ENCODE data around the gene CACNA1G. TPM values are rescaled to one million over a fixed set of nuclear protein-coding genes. Genes with fewer than 3 reads are reported as not detected.

Gene CACNA1G
- total RNA-seq, 1 donor: under 0.01 TPM

GRCh38 chr17:50558941-50559614 lies 1.4 kb upstream of the CACNA1G start:
- no peak for DNase-seq (ENCODE audit: insufficient read length, low spot score, missing footprints)
- Histone ChIP-seq H2AFZ (ENCODE audit: low read length) (no peak overlapping the region), H3K4me1 (ENCODE audit: insufficient read depth, low read length) (peaks cover 13% of the 10 kb centered on the region), H3K27me3 (ENCODE audit: insufficient read depth, low read length) (peaks cover 52% of the 10 kb centered on the region), H3K4me2 (ENCODE audit: insufficient read depth, low read length) (peak overlapping the region; percentile 81), H3K9me3 (ENCODE audit: low read depth, low read length) (no peaks in the 10 kb centered on the region), H3K36me3 (ENCODE audit: insufficient read depth, low read length) (peaks cover 5% of the 10 kb centered on the region), H3K79me2 (ENCODE audit: insufficient read depth, low read length) (no peaks in the 10 kb centered on the region), H3K4me3 (ENCODE audit: insufficient read depth, low read length) (peak overlapping the region; percentile 67), H4K20me1 (ENCODE audit: insufficient read depth, low read length) (peaks cover 9% of the 10 kb centered on the region), H3K27ac (ENCODE audit: low read depth, low read length) (no peak overlapping the region)
- TF ChIP-seq CTCF (IDR thresholded peaks at IDR 0.05; ENCODE audit: extremely low read depth, low read depth, low read length): no peak

- Histone ChIP-seq H3K27ac (ENCODE audit: low read depth, low read length) (no peak overlapping the region), H3K27me3 (ENCODE audit: insufficient read depth, low read length) (peaks cover 52% of the 10 kb centered on the region), H3K9me3 (ENCODE audit: low read depth, low read length) (no peaks in the 10 kb centered on the region), H3K36me3 (ENCODE audit: insufficient read depth, low read length) (peaks cover 5% of the 10 kb centered on the region), H3K79me2 (ENCODE audit: insufficient read depth, low read length) (no peaks in the 10 kb centered on the region), H4K20me1 (ENCODE audit: insufficient read depth, low read length) (peaks cover 4% of the 10 kb centered on the region), H3K4me1 (ENCODE audit: insufficient read depth, low read length) (peaks cover 18% of the 10 kb centered on the region), H3K4me3 (ENCODE audit: insufficient read depth, low read length) (peak overlapping the region; percentile 67), H3K4me2 (ENCODE audit: insufficient read depth, low read length) (peak overlapping the region; percentile 81), H2AFZ (ENCODE audit: low read length) (no peak overlapping the region)
- DNase-seq (ENCODE audit: insufficient read length, low spot score, missing footprints): peak; percentile 97
- TF ChIP-seq CTCF (IDR thresholded peaks at IDR 0.05; ENCODE audit: extremely low read depth, low read depth, low read length): no peak
Measured at GRCh38 chr17:50559674-50560184, 786 bp upstream of the CACNA1G start.

GRCh38 chr17:50560931-50561745 lies 623 bp downstream of the CACNA1G start:
- Histone ChIP-seq H3K79me2 (ENCODE audit: insufficient read depth, low read length) (no peaks in the 10 kb centered on the region), H3K27ac (ENCODE audit: low read depth, low read length) (no peak overlapping the region), H3K4me1 (ENCODE audit: insufficient read depth, low read length) (peaks cover 19% of the 10 kb centered on the region), H3K4me3 (ENCODE audit: insufficient read depth, low read length) (peak overlapping the region; percentile 67), H2AFZ (ENCODE audit: low read length) (no peak overlapping the region), H3K4me2 (ENCODE audit: insufficient read depth, low read length) (peak overlapping the region; percentile 81), H3K36me3 (ENCODE audit: insufficient read depth, low read length) (no peaks in the 10 kb centered on the region), H3K9me3 (ENCODE audit: low read depth, low read length) (no peaks in the 10 kb centered on the region), H3K27me3 (ENCODE audit: insufficient read depth, low read length) (peaks cover 62% of the 10 kb centered on the region), H4K20me1 (ENCODE audit: insufficient read depth, low read length) (peaks cover 4% of the 10 kb centered on the region)
- no peak for DNase-seq (ENCODE audit: insufficient read length, low spot score, missing footprints)
- no peak for TF ChIP-seq CTCF (IDR thresholded peaks at IDR 0.05; ENCODE audit: extremely low read depth, low read depth, low read length)

- Histone ChIP-seq H3K36me3 (ENCODE audit: insufficient read depth, low read length) (no peaks in the 10 kb centered on the region), H4K20me1 (ENCODE audit: insufficient read depth, low read length) (peaks cover under 1% of the 10 kb centered on the region), H3K79me2 (ENCODE audit: insufficient read depth, low read length) (no peaks in the 10 kb centered on the region), H3K4me2 (ENCODE audit: insufficient read depth, low read length) (no peak overlapping the region), H3K27me3 (ENCODE audit: insufficient read depth, low read length) (peaks cover 67% of the 10 kb centered on the region), H3K9me3 (ENCODE audit: low read depth, low read length) (no peaks in the 10 kb centered on the region), H3K27ac (ENCODE audit: low read depth, low read length) (no peak overlapping the region), H3K4me1 (ENCODE audit: insufficient read depth, low read length) (peaks cover 19% of the 10 kb centered on the region), H2AFZ (ENCODE audit: low read length) (no peak overlapping the region), H3K4me3 (ENCODE audit: insufficient read depth, low read length) (no peak overlapping the region)
- DNase-seq (ENCODE audit: insufficient read length, low spot score, missing footprints): no peak
- TF ChIP-seq CTCF (IDR thresholded peaks at IDR 0.05; ENCODE audit: extremely low read depth, low read depth, low read length): no peak
Measured at GRCh38 chr17:50561746-50562141, 1.2 kb downstream of the CACNA1G start.
